Upper lobe of left lung (tissue), 4 donors: Measurements from ENCODE around the gene NPC1.

ENCODE experiments used
- POLR2A ChIP-seq, 4 donors: fragments of 450-650 bp; IDR thresholded peaks; one replicate each; pipeline ENCODE4 v1.5.1; 2016 to 2017; ENCODE audit warnings: antibody characterized with exemption in 4 of 4, mild to moderate bottlenecking in 2 of 4
- POLR2AphosphoS5 ChIP-seq, 2 donors: sonication (generic); formaldehyde crosslinking; IDR thresholded peaks; one replicate each; pipeline ENCODE4 v1.5.1; 2017; ENCODE audit warnings: antibody characterized with exemption in 2 of 2
- TF ChIP-seq, protein P1 (sequence below), 6 experiments: fragments of 450-650 bp in 4 of 6; fragments of 200-600 bp in 2 of 6; sonication (generic) in 2 of 6; IDR thresholded peaks; one replicate each; pipeline ENCODE4 v1.5.1; 2016 to 2019; ENCODE audit warnings: antibody characterized with exemption in 6 of 6

GRCh38 chr18:23504720-23505119 is 81.6 kb downstream of the NPC1 start:
- TF ChIP-seq POLR2A (IDR thresholded peaks at IDR 0.05) (no peak), POLR2AphosphoS5 (IDR thresholded peaks at IDR 0.05) (no peak)
- TF ChIP-seq, protein P1, sequence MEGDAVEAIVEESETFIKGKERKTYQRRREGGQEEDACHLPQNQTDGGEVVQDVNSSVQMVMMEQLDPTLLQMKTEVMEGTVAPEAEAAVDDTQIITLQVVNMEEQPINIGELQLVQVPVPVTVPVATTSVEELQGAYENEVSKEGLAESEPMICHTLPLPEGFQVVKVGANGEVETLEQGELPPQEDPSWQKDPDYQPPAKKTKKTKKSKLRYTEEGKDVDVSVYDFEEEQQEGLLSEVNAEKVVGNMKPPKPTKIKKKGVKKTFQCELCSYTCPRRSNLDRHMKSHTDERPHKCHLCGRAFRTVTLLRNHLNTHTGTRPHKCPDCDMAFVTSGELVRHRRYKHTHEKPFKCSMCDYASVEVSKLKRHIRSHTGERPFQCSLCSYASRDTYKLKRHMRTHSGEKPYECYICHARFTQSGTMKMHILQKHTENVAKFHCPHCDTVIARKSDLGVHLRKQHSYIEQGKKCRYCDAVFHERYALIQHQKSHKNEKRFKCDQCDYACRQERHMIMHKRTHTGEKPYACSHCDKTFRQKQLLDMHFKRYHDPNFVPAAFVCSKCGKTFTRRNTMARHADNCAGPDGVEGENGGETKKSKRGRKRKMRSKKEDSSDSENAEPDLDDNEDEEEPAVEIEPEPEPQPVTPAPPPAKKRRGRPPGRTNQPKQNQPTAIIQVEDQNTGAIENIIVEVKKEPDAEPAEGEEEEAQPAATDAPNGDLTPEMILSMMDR (IDR thresholded peaks at IDR 0.05): no peak
